GM21786 (cell line): ENCODE data around the gene RAPGEF1.

Experiments
- ATAC-seq: cut with Tn5 transposase; IDR thresholded peaks from one replicate; pipeline ENCODE4 v1.9.1; 2021; ENCODE audit not compliant: unreplicated experiment

RAPGEF1 gene

DNA sequence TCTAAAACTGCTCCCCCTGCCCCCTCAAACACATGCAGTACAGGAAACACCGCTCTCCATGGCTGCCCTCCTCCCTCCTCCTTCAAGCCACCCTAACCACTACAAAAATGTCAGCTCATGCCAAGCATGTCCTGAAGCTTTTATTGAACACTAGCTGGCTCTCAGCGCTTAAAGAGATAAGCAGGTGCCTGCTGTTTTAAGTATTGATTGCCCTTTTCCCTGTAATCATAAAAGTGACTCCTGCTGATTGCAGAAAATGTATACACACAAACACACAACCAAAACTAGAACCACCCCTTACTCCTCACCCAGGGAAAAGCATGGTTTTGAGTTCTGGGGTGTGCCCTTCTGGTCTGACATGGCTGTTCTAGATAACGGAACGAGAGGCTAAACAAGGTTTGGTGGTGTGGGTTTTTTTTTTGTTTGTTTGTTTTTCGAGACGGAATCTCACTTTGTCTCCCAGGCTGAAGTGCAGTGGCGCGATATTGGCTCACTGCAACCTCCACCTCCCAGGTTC lies 205.1 kb downstream of the RAPGEF1 start:
- ATAC-seq = no peak

DNA sequence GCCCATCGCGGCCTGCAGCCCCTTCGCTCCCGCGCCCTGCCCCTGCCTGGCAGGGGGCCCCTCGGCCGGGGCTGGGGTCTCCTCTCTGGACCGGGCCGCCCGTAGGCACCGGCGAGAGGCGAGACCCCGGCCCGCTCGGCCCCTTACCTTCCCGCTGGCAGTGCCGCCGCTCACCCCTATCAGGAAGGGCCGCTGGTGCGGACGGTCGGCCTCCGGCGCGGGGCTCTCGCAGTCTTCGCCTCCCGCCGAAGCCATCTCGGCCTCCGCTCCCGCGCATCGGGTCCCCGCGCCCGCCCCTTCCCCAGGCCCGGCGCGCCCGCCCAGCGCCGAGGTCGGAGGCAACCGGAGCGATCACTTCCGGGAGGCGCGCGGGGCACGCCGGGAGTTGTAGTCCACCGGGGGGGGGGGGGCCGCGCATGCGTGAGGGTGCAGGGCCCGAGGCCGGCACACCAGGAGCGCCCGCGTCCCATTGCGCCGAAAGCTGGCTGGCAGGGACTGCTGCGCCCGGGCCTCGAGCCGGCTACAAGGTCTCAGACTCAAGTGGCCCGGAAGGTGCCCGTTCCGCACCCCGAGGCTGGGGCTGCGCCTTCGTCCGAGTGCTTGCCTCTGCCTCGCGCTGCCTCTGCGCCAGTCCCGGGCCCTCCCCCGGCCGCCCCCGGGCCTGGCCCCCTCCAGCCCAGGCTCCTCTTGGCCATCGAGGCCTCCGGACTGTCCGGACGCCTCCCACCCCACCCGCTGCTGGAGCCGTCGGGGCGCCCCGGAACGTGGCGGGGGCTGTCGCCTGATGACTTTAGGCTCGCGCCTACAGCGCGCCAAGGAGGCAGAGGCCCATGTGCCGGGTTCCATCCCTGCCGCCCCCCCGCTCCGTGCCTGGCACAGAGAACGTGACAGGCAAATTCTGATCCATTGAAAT lies 208.7 kb downstream of the RAPGEF1 start, which contains the start of gene UCK1:
Gene UCK1 (minus strand): TSS at position 344 of the 913 bp plus-strand sequence. CDS start 89 bp downstream, at position 255.
- peak; percentile 84 for ATAC-seq

DNA sequence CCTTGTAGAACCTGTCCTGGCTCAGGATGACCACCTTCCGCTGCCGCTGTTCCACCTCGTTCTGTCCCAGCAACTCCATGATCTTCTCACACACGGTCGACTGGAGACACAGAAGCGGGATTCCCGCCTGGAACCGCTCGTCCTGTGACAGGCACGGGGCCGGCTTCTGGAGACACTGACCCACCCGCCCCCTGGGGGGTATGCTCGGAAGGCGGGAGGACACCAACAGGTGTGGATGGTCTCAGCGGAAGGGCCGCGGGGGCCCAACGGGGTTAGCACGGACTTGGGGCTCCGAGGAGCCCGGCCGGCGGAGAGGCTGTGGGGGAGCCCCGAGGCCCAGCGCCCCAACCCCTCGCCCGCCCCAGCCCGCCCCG lies 209.3 kb downstream of the RAPGEF1 start:
- ATAC-seq = no peak

- no peak for ATAC-seq
Observed at GRCh38 chr9:131529597-131530545, 210.0 kb downstream of the RAPGEF1 start.

DNA sequence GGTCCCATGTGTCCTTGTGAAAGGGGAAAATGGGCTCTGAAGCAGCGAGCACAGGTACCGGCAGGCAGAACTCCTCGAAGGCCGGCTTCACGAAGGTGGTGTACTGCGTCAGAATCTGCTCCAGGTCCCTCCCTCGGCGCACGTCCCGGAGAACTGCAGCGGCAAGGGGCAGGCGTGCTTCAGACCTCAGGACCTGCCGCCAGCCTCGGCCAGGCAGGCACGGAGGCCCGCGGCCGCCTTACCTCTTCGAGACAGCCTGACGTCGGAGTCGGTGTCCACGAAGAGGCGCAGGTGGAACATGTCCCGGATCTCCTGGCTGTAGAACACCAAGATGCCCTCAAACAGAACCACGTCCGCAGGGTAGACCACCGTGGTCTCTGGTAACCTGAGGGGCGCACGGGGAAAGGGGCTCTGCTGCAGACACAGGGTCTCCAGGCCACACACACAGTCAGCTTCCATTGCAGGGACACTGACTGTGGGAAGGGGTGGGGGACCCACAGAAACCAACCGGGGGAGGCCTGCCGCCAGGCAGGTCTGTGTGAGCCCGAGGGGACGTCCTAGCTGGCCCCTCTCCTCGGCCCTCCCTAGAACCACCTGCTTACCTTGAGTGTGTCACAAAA lies 210.9 kb downstream of the RAPGEF1 start:
- no peak for ATAC-seq

GRCh38 chr9:131528186-131528585 lies 211.7 kb downstream of the RAPGEF1 start:
- no peak for ATAC-seq
